NOMO-1 treated with dmso at 0.1 percent for 144 hours (cell line): ENCODE data around the gene AACS.
A peak's percentile ranks its signal among the peaks of the same experiment; 100 is the strongest.

Source experiments
- DNase-seq: peaks from one replicate; lab custom pipeline; 2025; ENCODE audit not compliant: unreplicated experiment; lab: John Stamatoyannopoulos, UW

The AACS gene

GRCh38 chr12:125149160-125150108 lies 84.2 kb downstream of the AACS start:
- peak; percentile 28 for DNase-seq

GRCh38 chr12:125151284-125151683 lies 86.0 kb downstream of the AACS start:
- DNase-seq, result no peak

GRCh38 chr12:125152463-125152862 lies 87.2 kb downstream of the AACS start:
- no peak for DNase-seq

GRCh38 chr12:125155366-125155765 lies 90.1 kb downstream of the AACS start:
- no peak for DNase-seq

- DNase-seq, result no peak
These were observed 91.9 kb downstream of the AACS start for GRCh38 chr12:125157177-125157576.

- DNase-seq, result no peak
These were observed 94.5 kb downstream of the AACS start for GRCh38 chr12:125159702-125160101.

GRCh38 chr12:125160281-125160955 lies 95.2 kb downstream of the AACS start:
- DNase-seq, result no peak

GRCh38 chr12:125161712-125162022 lies 96.4 kb downstream of the AACS start:
- DNase-seq, result no peak

- no peak for DNase-seq
These were observed 97.3 kb downstream of the AACS start for GRCh38 chr12:125162489-125163028.

GRCh38 chr12:125163148-125163547 lies 97.9 kb downstream of the AACS start:
- DNase-seq, result no peak

GRCh38 chr12:125164541-125164940 lies 99.3 kb downstream of the AACS start:
- no peak for DNase-seq

- no peak for DNase-seq
These were observed 100.8 kb downstream of the AACS start for GRCh38 chr12:125166041-125166440.

- no peak for DNase-seq
These were observed 102.4 kb downstream of the AACS start for GRCh38 chr12:125167658-125168057.

- DNase-seq, result no peak
These were observed 104.2 kb downstream of the AACS start for GRCh38 chr12:125169451-125169850.

GRCh38 chr12:125169870-125170269 lies 104.6 kb downstream of the AACS start:
- DNase-seq, result no peak

- DNase-seq, result no peak
These were observed 106.0 kb downstream of the AACS start for GRCh38 chr12:125171267-125171666.

- no peak for DNase-seq
These were observed 107.1 kb downstream of the AACS start for GRCh38 chr12:125172231-125172850.

GRCh38 chr12:125175576-125175975 lies 110.3 kb downstream of the AACS start:
- DNase-seq, result no peak

- no peak for DNase-seq
These were observed 113.0 kb downstream of the AACS start for GRCh38 chr12:125178222-125178621.

- DNase-seq, result no peak
These were observed 114.9 kb downstream of the AACS start for GRCh38 chr12:125180144-125180543.

GRCh38 chr12:125181107-125181506 lies 115.9 kb downstream of the AACS start:
- DNase-seq, result no peak
